ENCODE data around the gene TOP2A.
"Not testable (repeated sequence)": the region's sequence is repeated elsewhere in the genome, so short reads cannot be mapped to it uniquely, and the experiment has no call there.

Gene TOP2A

GRCh38 chr17:40374821-40375498, 42.7 kb downstream of the TOP2A start:
- DNase-seq = no peak

DNA sequence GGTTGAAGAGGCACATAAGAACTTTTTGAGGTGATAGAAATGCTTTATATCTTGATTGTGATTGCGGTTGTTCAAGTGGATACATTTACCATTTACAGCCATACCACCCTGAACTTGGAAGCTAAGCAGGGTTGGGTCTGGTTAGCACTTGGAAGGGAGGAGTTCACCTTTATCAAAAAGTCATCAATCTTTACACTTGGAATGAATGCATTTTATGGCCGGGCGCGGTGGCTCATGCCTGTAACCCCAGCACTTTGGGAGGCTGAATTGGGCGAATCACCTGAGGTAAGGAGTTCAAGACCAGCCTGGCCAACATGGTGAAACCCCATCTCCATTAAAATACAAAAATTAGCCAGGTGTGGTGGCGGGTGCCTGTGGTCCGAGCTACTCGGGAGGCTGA, 43.7 kb downstream of the TOP2A start:
- no peak for DNase-seq

DNA sequence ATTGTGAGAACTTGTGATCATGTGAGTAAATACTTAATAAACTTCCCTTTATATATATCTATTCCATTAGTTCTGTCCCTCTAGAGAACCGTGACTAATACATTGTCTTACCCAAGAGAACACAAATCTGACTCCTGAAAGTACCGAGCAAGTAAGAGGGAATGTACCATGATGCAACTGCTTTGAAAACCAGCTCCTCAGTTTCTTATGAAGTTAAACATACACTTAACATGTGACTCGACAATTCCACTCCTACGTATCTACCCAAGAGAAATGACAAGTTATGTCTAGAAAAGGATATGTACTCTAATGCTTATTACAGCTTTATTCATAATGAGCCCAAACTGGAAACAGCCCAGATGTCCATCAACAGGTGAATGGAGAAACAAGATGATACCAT, 44.4 kb downstream of the TOP2A start:
- no peak for DNase-seq

DNA sequence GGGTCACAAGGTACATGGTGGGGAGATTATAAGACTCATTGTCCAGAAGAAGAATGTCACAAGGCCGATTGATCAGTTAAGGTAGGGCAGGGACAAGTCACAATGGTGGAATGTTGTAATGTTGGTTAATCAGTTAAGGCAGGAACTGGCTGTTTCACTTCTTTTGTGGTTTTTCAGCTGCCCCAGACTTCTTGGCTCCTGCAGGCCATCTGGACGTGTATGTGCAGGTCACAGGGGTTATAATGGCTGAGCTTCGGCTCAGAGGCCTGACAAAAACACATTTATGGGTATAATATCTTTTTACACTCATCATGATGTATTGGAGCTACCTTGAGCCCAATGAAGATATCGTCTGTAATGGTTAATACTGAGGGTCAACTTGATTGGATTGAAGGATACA, 45.1 kb downstream of the TOP2A start:
- not testable (repeated sequence) for DNase-seq

GRCh38 chr17:40372031-40372430, 45.7 kb downstream of the TOP2A start:
- no peak for DNase-seq

GRCh38 chr17:40371261-40371929, 46.3 kb downstream of the TOP2A start:
- no peak for DNase-seq

GRCh38 chr17:40369923-40370322, 47.8 kb downstream of the TOP2A start:
- no peak for DNase-seq

GRCh38 chr17:40367728-40368127, 50.0 kb downstream of the TOP2A start:
- DNase-seq = not testable (repeated sequence)

GRCh38 chr17:40366861-40367518, 50.7 kb downstream of the TOP2A start:
- DNase-seq = no peak

DNA sequence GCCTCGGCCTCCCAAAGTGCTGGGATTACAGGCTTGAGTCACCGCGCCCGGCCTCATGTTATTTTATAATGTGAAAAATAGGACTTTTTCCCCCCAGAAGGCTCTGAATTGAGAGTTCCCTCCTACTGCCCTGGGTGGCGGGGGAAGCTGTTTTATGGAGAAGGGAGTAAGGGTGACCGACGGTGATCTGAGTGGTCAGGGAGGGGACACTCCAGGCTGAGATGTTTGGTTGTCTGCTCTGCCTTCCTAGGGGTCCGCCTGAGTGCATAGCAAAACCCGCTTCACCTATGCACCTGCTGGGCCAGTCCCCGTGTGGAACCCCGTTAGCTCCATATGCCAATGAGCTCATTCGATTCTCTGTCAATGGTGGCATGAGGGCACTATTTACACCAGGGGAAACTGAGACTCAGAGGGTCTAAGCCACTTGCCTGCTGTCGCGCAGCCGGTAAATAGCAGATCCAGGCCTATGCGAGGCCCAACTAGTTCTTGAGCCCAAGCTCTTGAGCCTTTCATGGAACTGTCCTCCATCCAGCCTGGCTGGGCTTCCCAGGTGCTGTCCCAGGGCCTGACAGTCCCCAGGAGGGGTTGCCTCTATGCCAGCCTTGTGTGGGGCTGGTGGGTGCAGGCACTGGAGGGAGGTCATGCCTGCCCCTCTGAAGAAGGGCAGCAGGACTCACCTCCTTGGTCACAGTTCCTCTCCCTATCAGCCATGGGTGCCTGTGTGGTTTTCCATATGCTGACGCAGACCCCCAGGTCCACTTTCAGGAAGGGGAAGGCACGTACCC, 51.4 kb downstream of the TOP2A start:
- no peak for DNase-seq

- DNase-seq = no peak
Observed at GRCh38 chr17:40364906-40365305, 52.8 kb downstream of the TOP2A start.

GRCh38 chr17:40364121-40364861, 53.4 kb downstream of the TOP2A start, which contains the start of gene GJD3:
TSS of gene GJD3 (minus strand) at chr17:40364737. CDS start at chr17:40363815, 922 bp downstream.
- no peak for DNase-seq

GRCh38 chr17:40363111-40363827, 54.4 kb downstream of the TOP2A start:
- no peak for DNase-seq

DNA sequence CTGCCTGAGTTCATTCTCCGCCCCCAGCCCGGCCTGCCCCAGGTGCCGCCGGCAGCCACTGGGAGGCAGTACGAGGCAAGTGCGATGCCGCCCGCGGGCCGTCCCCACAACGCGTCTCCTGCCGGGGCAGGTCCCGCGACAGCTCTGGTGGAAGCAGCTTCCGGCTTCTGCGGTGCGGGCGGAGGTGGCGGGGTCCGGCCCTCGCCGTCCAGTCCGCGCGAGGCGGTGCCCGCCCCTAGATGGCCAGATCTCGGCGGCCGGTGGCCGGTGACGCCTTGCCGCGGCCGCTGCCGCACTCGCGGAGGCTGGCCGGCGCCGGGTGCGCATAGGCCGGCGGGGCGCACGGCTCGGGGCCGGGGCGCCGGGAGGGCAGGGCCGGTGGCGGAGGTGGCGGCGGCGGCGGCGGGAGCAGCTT, 55.0 kb downstream of the TOP2A start:
- DNase-seq = no peak

DNA sequence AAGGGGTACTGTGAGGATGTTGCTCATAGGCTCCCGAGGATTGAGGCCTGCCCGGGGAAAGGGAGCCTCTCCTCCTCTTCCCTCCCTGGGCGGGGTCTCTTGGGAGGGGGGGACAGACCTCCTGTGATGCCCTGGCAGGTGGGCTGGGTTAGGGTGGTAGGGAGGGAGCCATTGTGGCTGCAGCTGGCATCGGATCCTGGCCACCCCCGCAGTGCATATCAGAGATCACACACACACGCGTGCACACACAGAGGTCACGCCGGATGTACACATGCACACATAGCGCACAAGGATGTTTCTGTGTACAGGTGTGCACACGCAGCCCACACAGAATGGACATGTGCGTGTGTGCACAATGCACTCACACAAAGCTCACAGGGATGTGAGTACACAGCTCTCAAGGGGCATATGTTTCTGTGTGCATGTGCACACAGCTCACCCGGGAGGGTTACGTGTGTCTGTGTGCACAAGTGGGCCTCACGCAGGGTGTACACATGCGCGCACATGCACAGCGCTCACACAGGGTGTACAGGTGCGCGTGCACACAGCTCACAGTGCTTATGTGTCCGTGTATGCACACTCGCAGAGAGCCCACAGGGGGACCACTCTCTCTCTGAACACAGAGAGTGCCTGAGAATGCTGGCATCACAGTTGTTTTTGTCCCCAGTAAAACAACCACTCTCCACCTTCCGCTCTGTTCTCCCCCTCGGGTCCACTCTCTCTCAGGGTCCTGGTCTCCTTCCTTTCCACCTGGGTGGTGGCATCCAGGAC, 55.6 kb downstream of the TOP2A start:
- no peak for DNase-seq

GRCh38 chr17:40361063-40361924, 56.4 kb downstream of the TOP2A start:
- no peak for DNase-seq

DNA sequence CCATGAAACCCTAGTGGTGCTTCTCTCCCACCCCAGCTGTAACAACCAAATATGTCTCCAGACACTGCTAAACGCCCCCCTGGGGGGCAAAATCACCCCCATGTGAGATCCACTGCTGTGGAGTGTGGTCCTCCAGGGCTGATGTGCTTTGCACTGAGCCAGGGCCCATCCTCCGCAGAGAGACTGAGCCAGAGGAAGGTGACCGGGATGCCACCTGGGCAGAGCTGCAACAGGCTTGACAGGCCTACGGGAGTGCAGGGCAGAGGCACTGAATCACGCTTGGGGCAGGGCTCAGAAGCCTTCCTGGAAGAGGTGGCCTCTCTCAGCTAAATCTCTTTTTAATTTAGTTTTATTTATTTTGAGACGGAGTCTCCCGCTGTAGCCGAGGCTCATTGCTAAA, 57.6 kb downstream of the TOP2A start:
- no peak for DNase-seq

DNA sequence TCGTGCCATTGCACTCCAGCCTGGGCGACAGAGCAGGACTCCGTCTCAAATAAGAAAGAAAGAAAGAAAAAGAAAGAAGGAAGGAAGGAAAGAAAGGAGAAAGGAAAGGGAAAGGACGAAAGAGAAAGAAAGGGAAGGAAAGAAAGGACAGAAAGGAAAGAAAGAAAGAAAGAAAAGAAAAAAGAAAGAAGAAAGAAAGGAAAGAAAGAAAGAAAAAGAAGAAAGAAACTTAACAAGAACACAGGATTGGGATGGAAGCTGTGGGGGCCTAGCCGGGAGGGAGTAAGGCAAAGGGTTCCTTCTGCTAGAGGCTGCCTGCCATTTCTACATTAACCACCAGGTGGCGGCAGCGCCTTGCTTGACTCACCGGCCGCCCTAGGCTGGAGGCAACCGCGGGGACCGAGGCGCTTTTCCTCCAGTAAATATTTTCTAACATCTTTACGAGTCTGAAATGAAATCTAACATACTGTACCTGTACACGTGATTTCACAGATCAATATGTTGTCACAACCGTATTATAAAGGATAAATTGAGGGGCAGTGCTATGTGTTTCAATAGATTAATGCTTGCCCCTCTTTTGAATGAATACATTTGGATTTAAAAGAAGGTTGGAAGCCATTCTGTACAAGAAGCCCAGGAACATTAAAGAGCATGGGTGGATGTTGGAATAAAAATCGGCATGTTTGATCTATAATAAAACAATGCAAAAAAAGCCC, 59.2 kb downstream of the TOP2A start:
- DNase-seq = no peak

Measured in cortex of kidney (tissue), 1 donor.